GM21619 (cell line): ENCODE data around the gene GPR156.
"Not testable (repeated sequence)": the region's sequence is repeated elsewhere in the genome, so short reads cannot be mapped to it uniquely, and the experiment has no call there.

ENCODE experiments used
- ATAC-seq: cut with Tn5 transposase; IDR thresholded peaks from one replicate; pipeline ENCODE4 v1.9.1; 2021; ENCODE audit not compliant: unreplicated experiment

GPR156 gene

DNA sequence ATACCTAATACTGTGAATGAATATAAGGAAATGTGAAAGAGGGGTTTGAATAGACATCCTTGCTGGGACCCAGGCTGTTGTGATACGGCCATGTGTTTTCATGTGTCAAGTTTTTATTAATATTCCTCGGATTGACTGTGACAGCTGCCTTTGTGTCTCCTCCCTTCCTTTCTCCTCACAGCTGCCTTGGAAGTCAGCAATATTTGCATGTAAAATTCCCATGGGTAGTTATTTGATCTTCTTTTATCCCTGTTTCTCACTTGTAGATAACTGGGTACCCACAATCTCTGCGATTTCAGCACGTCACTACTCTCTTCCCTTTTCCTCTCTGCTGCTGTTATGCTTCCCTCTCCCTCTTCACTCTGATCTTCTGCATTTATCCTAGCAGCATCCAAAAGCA, 9.4 kb downstream of the GPR156 start:
- no peak for ATAC-seq

DNA sequence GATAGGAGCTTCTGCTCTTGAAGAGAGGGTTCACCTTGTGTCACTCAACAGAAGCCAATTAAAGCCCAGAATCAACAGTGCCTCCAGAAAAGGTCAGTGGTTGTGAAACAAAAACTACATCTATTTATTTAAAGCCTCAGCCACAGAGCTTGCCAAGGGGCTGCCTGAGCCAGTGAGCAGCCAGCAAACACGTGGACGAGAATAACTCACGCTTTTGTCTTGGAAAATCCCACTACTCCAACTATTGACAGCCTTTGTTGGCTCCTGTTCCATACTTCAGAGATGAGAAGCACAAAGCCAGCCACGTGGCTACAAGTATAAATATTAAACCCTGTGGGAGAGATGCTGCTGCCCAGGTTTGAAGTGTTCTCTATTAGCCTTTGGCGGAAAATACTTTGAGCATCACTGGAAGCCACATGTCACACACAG, 10.3 kb downstream of the GPR156 start:
- no peak for ATAC-seq

DNA sequence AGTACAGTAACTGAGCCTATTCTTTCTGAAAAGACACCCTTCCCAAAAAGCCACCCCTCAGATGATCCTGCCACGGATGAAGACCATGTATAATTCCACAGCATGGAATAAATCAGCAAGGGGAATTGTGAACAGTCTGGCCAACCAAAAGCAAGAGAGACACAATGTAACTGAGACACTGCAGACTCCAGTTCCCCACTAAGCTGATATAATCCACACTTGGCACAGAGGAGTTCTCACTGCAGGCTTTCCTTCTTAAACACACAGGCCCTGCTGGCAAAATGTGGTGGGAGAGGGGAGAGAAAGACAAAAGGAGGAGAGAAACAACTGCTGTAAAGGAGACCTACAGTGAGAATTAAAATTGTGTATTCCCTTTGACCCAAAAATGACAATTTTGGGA, 12.7 kb downstream of the GPR156 start:
- no peak for ATAC-seq

DNA sequence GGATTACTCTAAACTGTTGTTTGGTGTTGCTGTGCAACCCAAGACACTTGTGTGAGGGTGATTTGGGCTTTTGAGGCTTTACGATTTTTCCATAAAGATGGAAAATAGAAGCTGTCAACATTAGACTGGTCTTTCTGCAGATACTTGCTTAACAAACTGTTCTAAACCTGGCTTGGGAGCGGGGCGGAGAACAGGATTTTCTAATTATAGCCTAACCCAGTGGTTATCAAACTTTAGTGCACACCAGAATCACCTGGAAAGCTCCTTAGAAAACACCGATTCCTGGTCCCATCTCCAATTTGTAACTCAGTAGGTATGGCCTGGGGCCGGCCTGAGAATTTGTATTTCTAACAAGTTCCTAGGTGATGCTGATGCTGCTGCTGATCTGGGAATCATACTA, 19.0 kb downstream of the GPR156 start:
- ATAC-seq, result no peak

DNA sequence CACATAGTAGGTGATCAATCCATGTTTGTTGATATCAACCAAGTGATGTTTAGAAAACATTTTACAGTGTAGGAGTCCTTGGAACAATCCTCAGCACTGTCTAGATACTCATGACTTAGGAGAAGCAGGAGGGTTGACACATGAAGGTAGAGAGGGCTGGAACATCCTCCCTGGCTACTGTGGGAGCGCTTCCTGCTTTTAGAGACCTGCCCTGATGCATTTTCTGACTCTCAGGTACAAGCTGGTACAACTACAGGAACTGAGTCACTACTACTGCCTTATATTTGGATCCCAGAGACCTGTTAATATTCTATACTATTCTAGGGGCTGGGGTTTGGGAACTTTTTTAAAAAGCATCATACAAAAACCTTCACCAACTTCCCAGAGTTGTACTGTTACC, 20.1 kb downstream of the GPR156 start:
- ATAC-seq, result no peak

DNA sequence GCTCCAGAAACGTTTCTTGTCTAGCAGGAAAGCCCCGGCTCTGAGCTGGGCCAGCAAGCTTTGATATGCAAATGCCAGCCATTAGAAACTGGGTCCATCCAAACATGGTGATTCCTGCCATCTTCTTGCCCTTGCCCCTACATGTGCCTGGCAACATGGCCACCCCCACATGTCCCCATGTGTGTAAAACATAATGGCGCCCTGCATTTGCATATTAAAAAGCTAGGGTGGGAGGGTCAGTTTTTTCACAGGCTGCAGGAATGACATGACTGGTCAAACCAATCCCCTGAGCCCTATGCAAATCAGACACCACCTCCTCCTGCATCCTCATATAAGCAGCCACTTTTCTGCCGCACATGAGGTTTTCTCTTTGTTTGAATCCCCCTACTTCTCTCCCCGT, 21.2 kb downstream of the GPR156 start:
- no peak for ATAC-seq

DNA sequence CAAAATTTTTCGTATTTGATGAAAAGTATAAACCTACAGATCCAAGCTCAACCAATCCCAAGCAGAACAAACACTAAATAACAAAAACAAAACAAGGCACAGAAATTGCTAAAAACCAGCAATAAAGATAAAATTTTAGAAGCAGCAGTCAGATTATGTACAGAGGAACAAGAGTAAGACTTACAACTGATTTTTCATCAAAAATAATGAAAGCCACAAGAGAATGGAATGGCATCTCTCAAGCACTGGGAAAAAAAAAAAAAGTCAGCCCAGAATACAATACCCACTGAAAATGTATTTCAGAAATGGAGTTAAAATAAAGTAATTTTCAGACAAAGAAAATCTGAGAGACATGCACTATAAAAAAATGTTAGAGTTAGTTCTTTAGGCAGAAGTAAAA, 27.0 kb downstream of the GPR156 start:
- ATAC-seq, result no peak

DNA sequence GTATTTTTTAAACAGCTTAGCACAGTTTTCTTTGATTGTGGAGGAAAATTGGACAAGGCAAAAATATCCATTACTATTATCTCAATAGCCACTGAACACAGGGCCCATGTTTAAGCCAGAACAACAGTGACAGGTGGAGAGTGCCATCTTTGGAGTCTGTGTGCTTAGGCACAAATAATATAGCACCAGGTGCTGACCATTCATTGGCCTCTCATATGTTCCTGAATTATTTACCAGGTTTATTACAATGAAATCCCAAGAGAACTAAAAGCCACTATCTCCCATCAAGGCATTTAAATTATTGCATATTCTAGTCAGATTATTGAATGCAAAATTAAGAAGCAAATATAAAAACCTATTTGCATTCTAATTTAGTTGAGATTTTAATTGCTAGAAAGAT, 39.6 kb downstream of the GPR156 start:
- ATAC-seq, result no peak

DNA sequence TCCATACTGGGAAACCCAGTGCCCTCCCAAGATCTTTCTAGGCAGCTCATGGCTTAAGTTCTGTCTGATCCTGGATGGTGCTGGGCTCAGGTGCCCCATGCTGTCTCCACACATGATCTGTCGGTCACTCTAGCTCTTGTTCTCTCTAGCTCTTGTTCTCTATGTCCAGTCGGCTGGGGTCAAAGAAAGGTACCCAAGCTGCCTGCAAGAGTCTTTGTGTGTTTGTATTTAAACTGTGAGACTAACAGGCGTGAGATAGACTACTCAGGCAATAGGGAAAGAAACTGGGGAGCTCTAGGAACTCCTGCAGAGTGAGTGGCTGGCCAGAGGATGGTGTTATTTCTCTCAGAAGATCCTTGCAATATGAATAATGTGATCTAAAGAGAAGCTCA, 40.2 kb downstream of the GPR156 start:
- no peak for ATAC-seq

DNA sequence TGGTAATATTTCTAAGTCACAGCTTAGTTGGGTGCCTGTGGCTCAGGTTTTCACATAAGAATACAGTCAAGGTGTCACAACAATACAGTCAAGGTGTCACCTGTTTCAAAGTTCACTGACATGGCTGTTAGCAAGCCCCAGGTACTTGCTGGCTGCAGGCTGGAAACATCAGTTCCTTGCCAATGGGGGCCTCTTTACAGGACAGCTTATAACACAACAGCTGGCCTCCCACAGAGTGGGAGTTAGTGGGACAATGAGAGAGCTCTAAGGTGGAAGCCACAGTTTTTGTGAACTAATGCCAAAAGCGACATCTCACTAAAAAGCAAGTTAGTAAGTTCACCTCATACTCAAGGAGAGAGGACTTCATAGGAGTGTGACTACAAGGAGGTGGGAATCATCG, 45.4 kb downstream of the GPR156 start:
- no peak for ATAC-seq

DNA sequence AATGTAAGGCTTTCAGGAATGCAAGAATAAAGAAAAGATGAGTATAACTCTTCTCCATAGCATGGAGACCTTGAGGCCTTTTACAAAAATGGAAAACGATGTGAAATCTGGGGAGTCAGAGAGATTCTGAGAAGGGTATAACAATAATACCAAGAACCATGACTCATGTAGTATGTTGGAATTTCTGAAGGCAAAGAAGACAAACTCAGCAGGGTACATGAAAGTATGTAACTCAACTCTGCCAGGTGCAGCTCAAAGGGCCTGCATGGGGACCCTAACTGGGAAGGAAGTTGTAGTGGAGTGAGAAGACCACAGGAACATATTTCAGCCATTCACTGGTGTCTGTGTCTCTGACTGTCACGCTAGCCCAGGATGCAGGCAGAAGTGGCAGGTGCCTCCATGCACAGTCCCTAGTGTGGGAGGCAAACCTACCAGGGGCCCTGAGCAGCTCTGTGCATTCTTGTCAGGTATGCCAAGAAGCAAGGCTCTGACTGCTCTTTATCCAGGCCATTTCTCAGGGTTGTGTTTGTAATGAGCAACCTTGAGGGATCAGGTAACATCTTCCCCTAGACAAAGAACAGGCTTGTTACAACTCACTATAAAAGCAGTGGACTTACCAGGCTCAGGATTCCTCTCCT, 57.2 kb downstream of the GPR156 start:
- no peak for ATAC-seq

DNA sequence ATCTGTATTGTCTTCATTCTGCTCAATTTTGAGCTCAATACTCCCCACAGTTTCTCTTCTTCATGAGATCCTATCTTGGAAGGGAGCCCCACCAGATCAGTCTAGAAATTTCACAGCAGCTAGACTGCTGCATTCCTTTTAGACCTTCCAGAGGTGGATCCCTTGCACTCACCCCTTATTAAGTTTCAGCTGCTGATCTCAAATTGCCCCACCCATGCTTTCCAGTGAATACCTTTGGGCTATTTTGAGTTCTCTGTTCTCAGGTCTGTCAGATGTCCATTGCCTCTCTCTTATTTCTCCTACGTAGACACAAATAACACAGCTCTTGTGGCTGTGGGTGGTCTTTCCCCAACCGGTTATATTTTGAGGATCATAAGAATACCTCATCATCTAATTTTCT, 60.8 kb downstream of the GPR156 start:
- no peak for ATAC-seq

DNA sequence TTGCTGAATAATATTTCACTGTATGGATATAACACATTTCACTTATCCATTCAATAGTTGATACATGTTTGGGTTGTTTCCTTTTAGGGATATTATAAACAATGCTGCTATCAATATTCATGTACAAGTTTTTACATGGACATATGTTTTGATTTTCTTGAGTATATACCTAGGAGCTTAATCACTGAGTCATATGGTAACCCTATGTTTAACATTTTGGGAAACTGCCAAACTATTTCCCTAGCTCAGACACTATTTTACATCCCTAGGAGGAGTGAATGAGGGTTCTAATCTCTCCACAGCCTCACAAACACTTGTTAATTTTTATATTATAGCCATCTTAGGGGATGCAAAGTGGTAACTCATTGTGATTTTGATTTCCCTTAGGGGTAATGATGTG, 66.0 kb downstream of the GPR156 start:
- no peak for ATAC-seq

DNA sequence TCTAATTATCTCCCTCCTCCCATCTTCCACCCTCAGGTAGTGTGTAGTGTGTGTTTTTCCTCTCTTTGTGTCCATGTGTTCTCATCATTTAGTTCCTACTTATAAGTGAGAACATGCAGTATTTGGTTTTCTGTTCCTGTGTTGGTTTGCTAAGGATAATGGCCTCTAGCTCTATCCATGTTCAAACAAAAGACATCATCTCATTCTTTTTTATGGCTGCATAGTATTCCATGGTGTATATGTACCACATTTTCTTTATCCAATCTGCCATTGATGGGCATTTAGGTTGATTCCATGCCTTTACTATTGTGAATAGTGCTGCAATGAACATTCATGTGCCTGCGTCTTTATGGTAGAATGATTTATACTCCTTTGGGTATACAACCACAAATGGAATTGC, 68.4 kb downstream of the GPR156 start:
- ATAC-seq, result not testable (repeated sequence)

DNA sequence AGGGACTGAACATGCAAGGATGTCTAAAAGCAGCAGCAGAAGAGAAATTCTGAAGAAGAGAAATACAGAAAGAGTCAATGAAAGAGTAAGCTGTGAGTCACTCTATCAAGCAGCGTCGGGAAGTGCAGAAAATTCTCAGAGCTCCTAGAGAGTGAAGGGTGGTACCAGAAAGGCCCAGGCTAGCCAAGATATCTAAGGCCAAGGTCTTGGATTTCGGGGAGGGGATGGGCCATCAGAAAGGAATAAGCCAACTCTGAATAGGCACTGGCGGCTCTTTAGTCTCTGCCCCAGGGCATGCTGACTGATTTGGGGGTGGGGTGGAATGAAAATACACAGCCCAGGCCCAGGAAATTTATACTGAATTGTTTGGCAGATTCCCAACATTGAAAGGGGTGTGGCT, 70.8 kb downstream of the GPR156 start:
- no peak for ATAC-seq

DNA sequence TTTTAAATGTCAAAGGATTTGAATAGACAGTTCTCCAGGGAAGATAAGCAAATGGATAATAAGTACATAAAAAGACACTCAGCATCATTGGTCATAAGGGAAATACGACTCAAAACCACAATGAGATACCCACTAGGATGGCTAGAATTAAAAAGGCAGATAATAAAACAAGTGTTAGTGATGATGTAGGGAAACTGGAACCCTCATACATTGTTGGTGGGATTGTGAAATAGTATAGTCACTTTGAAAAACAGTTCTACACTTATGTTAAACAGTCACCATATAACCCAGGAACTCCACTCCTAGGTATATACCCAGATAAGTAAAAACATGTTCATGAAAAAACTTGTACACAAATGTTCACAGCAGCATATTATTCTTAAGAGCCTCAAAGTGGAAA, 72.5 kb downstream of the GPR156 start:
- ATAC-seq, result no peak

DNA sequence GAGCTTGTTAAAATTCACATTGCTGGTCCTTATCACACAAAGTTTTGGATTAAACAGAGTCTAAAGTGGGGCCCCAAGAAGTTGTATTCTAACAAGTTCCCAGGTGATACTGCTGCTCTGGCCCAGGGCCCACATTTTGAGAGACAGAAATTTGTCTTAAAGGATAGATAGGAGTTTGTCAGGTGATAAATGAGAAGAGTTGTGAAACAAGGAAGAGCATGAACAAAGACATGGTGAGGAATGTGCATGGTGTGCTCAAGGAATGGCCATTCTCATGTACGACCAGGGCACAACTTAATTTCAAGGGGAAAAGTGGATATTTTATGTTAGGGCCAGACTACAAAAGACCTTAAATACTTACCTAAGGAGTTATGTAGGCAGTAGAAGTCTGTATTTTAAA, 75.6 kb downstream of the GPR156 start:
- no peak for ATAC-seq

DNA sequence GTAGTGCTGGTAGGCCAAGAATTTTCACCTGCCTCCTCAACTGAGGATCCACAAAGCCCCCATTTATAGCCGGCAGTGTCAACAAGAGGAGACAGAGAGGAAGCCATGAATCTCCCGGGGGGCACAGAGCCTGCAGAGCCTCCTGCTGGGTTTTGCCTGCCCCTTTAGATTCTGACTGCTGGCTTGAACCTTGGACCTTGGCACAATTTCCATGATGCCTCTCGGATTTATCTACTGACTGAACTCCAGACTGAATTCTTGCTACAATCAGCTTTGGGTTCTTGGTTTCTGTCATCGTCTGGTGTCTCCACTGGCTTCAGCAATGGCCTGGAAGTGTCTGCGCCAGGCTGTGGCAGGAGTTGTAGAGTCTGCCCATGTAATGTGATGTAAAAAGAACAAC, 80.7 kb downstream of the GPR156 start:
- no peak for ATAC-seq

DNA sequence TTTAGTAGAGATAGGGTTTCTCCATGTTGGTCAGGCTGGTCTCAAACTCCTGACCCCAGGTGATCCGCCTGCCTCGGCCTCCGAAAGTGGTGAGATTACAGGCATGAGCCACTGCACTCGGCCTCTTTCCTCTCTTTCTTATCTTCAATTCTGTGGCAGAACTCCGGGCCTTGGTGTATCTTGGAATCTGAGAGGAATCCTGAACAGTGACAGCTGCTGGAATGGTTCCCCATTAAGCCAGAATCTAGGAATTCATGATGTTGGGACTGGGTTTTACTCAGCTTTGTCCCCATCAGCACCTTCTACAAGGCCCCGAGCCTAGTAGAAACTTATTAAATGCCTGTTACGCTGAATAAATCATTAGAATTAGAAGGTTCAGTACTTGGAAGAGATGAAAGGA, 81.4 kb downstream of the GPR156 start:
- no peak for ATAC-seq

DNA sequence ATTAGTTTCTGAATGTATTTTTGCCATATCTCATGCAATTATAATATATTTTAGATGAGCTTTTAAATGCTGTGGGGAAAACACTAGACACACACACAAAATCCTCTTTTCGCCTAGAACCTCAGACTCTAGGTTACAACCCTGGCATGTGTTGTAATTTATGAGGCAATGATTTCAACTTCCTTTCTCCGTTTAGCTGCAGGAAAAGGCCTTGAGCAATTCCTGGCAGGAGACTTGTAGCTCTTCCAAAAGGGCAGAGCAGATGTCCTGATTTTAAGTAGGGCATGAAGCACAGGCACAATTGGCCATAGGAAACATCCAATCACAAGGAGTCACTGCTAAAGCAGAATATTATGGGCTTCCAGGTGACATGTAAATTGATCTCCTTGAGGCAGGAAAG, 82.0 kb downstream of the GPR156 start:
- ATAC-seq, result no peak

DNA sequence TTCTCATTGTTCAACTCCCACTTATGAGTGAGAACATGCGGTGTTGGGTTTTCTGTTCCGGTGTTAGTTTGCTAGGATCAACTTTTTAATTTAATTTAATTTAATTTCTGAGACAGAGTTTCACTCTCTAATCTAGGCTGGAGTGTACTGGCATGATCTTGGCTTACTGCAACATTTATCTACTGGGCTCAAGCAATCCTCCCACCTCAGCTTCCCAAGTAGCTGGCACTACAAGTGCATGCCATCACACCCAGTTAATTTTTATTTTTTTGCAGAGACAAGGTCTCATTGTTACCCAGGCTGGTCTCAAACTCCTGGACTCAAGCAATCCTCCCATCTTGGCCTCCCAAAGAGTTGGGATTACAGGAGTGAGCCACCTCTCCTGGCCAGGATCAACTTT, 82.7 kb downstream of the GPR156 start:
- no peak for ATAC-seq

DNA sequence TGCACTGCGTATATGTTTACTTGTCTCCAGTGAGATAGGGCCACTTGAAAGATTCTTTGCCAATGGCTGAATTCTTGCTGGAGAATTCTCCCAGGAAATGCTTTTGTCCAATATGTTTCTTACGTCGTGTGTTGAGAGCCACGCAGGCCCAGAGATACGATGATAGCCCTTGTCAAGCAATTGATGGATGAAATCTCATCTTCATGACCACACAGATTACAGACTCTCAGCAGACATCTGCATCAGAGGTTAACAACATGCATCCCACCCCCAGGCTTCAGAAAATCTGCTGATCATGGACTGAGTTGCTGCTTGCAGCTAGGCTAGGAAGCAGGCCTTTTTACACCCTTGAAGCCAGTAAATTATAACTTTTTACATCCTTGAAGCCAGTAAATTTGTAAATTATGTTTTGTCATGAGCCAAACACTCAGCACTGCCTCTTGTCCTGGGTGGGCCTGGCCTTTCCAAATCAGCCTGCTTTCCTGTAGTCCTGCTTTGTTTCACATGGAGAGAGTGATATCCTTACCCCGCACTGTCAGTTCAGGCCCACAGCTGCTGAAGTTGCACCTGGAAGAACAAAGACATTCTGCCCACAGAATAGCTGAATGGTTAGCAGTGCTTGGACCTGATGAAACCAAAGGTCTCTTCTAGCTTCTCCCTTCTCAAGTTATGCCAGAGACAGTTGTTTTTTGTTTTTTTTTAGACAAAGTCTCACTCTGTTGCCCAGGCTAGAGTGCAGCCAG, 84.4 kb downstream of the GPR156 start:
- ATAC-seq, result no peak

DNA sequence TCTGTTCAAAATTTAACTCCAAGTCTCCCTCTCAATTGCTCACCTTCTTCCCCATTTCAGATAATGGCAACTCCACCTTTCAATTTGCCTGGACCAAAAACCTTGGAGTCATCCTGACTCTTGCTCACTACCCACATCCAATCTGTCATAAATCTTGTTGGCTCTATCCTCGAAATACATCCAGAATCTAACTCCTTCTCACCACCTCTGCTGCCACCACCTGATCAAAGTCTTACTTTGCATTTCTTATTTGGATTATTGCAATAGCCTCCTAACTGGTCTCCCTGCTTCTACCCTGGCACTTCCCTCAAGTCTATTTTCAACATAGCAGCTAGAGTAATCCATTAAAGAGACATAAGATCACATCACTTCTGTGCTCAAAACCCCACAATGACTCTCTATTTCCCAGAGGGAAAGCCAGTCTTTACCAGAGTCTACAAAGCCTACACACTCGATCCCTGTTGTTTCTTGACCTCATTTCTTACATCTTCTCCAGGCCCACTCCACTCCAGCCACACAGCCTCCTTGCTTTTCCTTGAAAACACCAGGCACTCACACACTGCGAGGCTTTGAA, 86.6 kb downstream of the GPR156 start:
- no peak for ATAC-seq
